ENCODE results near the gene EVI2A. TPM values are rescaled to one million over a fixed set of nuclear protein-coding genes. Genes with fewer than 3 reads are reported as not detected.
A peak's percentile ranks its signal among the peaks of the same experiment; 100 is the strongest.

Gene EVI2A
- total RNA-seq, 4 donors from 2014 or later, result 0.68 to 11.1 (median 3.3) TPM

DNA sequence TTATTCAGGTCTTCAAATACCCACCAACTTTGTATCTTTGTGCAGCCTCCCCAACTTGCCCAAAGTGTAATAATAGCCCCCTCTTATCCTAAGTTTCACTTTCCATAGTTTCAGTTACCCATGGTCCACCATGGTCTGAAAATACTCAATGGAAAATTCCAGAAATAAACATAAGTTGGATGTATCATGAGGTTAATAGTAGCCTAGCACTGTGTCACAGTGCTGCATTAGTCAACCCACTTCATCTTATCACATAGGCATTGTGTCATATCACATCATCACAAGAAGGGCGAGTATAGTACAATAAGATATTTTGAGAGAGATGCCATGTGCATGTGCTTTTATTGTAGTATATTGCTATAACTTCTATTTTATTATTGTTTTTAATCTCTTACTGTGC is 46.3 kb downstream of the EVI2A start:
- H3K4me3 ChIP-seq, result no peak overlapping the region
- H3K27ac ChIP-seq, result peak overlapping the region in 3 of 4 donors; percentile 9 to 51 (median 40)
- H3K4me1 ChIP-seq, result peaks cover 5 to 21% (median 17%) of the 10 kb centered on the region in 3 donors
- no peaks in the 10 kb centered on the region for H3K27me3 ChIP-seq
- peaks cover 0 to 41% (median 0%) of the 10 kb centered on the region in 3 donors for H3K36me3 ChIP-seq
- DNase-seq, result no peak
- intact Hi-C loops (cut with DNase I), result no loop called here
- no peak for TF ChIP-seq POLR2A (IDR thresholded peaks at IDR 0.05)
- TF ChIP-seq, protein P1, sequence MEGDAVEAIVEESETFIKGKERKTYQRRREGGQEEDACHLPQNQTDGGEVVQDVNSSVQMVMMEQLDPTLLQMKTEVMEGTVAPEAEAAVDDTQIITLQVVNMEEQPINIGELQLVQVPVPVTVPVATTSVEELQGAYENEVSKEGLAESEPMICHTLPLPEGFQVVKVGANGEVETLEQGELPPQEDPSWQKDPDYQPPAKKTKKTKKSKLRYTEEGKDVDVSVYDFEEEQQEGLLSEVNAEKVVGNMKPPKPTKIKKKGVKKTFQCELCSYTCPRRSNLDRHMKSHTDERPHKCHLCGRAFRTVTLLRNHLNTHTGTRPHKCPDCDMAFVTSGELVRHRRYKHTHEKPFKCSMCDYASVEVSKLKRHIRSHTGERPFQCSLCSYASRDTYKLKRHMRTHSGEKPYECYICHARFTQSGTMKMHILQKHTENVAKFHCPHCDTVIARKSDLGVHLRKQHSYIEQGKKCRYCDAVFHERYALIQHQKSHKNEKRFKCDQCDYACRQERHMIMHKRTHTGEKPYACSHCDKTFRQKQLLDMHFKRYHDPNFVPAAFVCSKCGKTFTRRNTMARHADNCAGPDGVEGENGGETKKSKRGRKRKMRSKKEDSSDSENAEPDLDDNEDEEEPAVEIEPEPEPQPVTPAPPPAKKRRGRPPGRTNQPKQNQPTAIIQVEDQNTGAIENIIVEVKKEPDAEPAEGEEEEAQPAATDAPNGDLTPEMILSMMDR (IDR thresholded peaks at IDR 0.05), result no peak
- no peaks in the 10 kb centered on the region for H3K9me3 ChIP-seq
- 90 to 92% methylated on average over 1 of the region's 1 CpG for WGBS, 2 donors

DNA sequence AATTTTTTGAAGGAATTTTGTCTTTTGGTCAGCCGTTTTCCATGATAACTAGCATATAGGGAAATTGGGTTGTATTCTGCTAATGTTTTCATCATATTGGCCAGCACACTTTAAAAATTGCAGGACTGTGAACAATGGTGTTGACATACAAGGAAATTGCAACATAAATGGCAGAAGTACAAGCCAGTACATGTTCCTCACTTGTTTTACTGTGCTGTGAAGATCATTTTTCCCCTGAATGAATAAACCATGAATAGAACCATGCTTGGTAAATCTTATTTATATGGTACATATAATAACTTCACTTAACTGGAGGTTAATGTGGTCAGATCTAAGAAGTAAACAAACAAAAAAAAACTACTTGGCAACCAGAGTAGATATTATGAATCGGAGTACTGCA is 47.2 kb downstream of the EVI2A start:
- Histone ChIP-seq H3K27me3 (no peaks in the 10 kb centered on the region), H3K36me3 (peaks cover 0 to 43% (median 0%) of the 10 kb centered on the region in 3 donors), H3K4me3 (no peak overlapping the region), H3K9me3 (no peaks in the 10 kb centered on the region), H3K27ac (peak overlapping the region in 3 of 4 donors; percentile 40 to 51 (median 48)), H3K4me1 (peaks cover 5 to 21% (median 17%) of the 10 kb centered on the region in 3 donors)
- DNase-seq, result no peak
- 35 to 47% methylated on average over 2 of the region's 2 CpGs for WGBS, 2 donors
- intact Hi-C loops (cut with DNase I), result no loop called here
- no peak for TF ChIP-seq POLR2A (IDR thresholded peaks at IDR 0.05)
- TF ChIP-seq, protein P1 (IDR thresholded peaks at IDR 0.05), result no peak

- TF ChIP-seq POLR2A (IDR thresholded peaks at IDR 0.05), result no peak
- TF ChIP-seq, protein P1 (IDR thresholded peaks at IDR 0.05), result no peak
- H3K9me3 ChIP-seq, result no peaks in the 10 kb centered on the region
- no peaks in the 10 kb centered on the region for H3K27me3 ChIP-seq
- intact Hi-C loops (cut with DNase I), result no loop called here
- peaks cover 0 to 42% (median 0%) of the 10 kb centered on the region in 3 donors for H3K36me3 ChIP-seq
- 73 to 78% methylated on average over 1 of the region's 1 CpG for WGBS, 2 donors
- no peak overlapping the region for H3K4me3 ChIP-seq
- DNase-seq, result no peak
- peaks cover 5 to 23% (median 21%) of the 10 kb centered on the region in 3 donors for H3K4me1 ChIP-seq
- H3K27ac ChIP-seq, result peak overlapping the region in 3 of 4 donors; percentile 40 to 51 (median 48)
Observed at GRCh38 chr17:31273516-31273915, 47.9 kb downstream of the EVI2A start.

GRCh38 chr17:31272803-31273202 is 48.6 kb downstream of the EVI2A start:
- TF ChIP-seq POLR2A (IDR thresholded peaks at IDR 0.05), result no peak
- TF ChIP-seq, protein P1 (IDR thresholded peaks at IDR 0.05), result no peak
- intact Hi-C loops (cut with DNase I), result no loop called here
- no peaks in the 10 kb centered on the region for H3K27me3 ChIP-seq
- no peak overlapping the region for H3K4me3 ChIP-seq
- H3K27ac ChIP-seq, result peak overlapping the region in 1 of 4 donors; percentile 14
- no peak for DNase-seq
- peaks cover 5 to 24% (median 21%) of the 10 kb centered on the region in 3 donors for H3K4me1 ChIP-seq
- H3K36me3 ChIP-seq, result peaks cover 0 to 39% (median 0%) of the 10 kb centered on the region in 3 donors
- H3K9me3 ChIP-seq, result no peaks in the 10 kb centered on the region

- intact Hi-C loops (cut with DNase I), result no loop called here
- H3K4me1 ChIP-seq, result peaks cover 5 to 24% (median 21%) of the 10 kb centered on the region in 3 donors
- no peaks in the 10 kb centered on the region for H3K9me3 ChIP-seq
- peaks cover 0 to 36% (median 0%) of the 10 kb centered on the region in 3 donors for H3K36me3 ChIP-seq
- no peaks in the 10 kb centered on the region for H3K27me3 ChIP-seq
- DNase-seq, result no peak
- no peak overlapping the region for H3K4me3 ChIP-seq
- no peak overlapping the region for H3K27ac ChIP-seq
- no peak for TF ChIP-seq POLR2A (IDR thresholded peaks at IDR 0.05)
- TF ChIP-seq, protein P1 (IDR thresholded peaks at IDR 0.05), result no peak
- 75 to 100% methylated on average over 1 of the region's 1 CpG for WGBS, 2 donors
Observed at GRCh38 chr17:31272236-31272635, 49.2 kb downstream of the EVI2A start.

Data from esophagus squamous epithelium (tissue), 5 donors.